Tibial nerve (tissue), 4 donors: Measurements from ENCODE around the gene TEX36.

ENCODE experiments used
- CTCF ChIP-seq, 5 experiments: fragments of 200-600 bp in 3 of 5; fragments of 450-650 bp in 2 of 5; sonication (generic) in 3 of 5; IDR thresholded peaks; one replicate each; pipeline ENCODE4 v1.5.1; 2016 to 2019; ENCODE audit warnings: antibody characterized with exemption in 5 of 5, mild to moderate bottlenecking in 3 of 5, moderate library complexity in 2 of 5
- EP300 ChIP-seq, 2 donors: sonication (generic); formaldehyde crosslinking; IDR thresholded peaks; one replicate each; pipeline ENCODE4 v1.6.1; 2017; ENCODE audit warnings: antibody characterized with exemption in 2 of 2, mild to moderate bottlenecking in 1 of 2
- POLR2A ChIP-seq, 2 donors: fragments of 450-650 bp; IDR thresholded peaks; one replicate each; pipeline ENCODE4 v1.6.1; 2017; ENCODE audit warnings: antibody characterized with exemption in 2 of 2, mild to moderate bottlenecking in 2 of 2, moderate library complexity in 2 of 2

DNA sequence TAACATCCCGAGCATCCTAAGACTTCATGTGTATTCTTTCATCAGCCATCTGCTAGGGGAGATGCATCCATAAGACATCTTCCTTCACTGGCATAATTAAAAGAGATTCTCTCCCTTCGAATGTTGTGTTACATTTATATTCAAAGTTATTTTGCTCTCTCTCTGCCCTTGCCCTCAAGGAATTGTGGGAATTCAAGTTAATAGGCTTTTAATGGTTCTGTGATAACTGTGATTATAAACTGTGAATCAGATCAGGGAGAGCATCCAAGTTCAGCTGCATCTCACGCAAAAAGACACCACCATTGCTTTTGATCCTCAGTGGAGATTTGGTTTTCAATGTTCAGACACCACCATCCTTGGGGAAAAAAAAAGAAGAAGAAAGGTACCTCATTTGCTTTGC, 9.2 kb upstream of the TEX36 start:
- TF ChIP-seq CTCF (IDR thresholded peaks at IDR 0.05) (no peak), EP300 (IDR thresholded peaks at IDR 0.05) (no peak), POLR2A (IDR thresholded peaks at IDR 0.05) (no peak)
